ENCODE results near the gene SLC22A17. TPM values are rescaled to one million over a fixed set of nuclear protein-coding genes. Genes with fewer than 3 reads are reported as not detected.

Gene SLC22A17
- total RNA-seq, 1 donor from 2014 or later: 3.7 TPM

- DNase-seq: no peak
These were observed 45.5 kb downstream of the SLC22A17 start for GRCh38 chr14:23307146-23307530.

GRCh38 chr14:23306412-23307145 is 46.1 kb downstream of the SLC22A17 start, which contains the start of gene BCL2L2:
TSS of gene BCL2L2 (plus strand) at chr14:23306833. CDS start at chr14:23307768, 935 bp downstream.
- DNase-seq: peak; percentile 86

- peak; percentile 64 for DNase-seq
These were observed 50.1 kb downstream of the SLC22A17 start, which contains the start of gene PPP1R3E for GRCh38 chr14:23302290-23303225. TSS of gene PPP1R3E (minus strand) at chr14:23302859. CDS start at chr14:23302576, 283 bp downstream.

- no peak for DNase-seq
These were observed 50.8 kb downstream of the SLC22A17 start for GRCh38 chr14:23301969-23302289.

- DNase-seq: peak; percentile 99
These were observed 51.3 kb downstream of the SLC22A17 start for GRCh38 chr14:23301288-23301968.

GRCh38 chr14:23300687-23301223 is 51.9 kb downstream of the SLC22A17 start:
- DNase-seq: peak; percentile 43

GRCh38 chr14:23299986-23300686 is 52.6 kb downstream of the SLC22A17 start:
- no peak for DNase-seq

- peak; percentile 73 for DNase-seq
These were observed 53.3 kb downstream of the SLC22A17 start for GRCh38 chr14:23299211-23299957.

GRCh38 chr14:23297611-23298277 is 54.9 kb downstream of the SLC22A17 start:
- no peak for DNase-seq

GRCh38 chr14:23297096-23297495 is 55.6 kb downstream of the SLC22A17 start:
- DNase-seq: no peak

Other genes with a start within 250 kb of the SLC22A17 start
- not detected in 2 replicates for gene CIROP, start 247.9 kb downstream of the SLC22A17 start, total RNA-seq
- not detected in 2 replicates for gene CEBPE, start 233.6 kb downstream of the SLC22A17 start, total RNA-seq
- 0.09 TPM in 1 of 2 replicates, not detected in the other for gene SLC7A8, start 169.2 kb downstream of the SLC22A17 start, total RNA-seq
- gene RNF212B, start 115.0 kb downstream of the SLC22A17 start, total RNA-seq: not detected in 2 replicates
- 6.5 and 7.2 TPM in 2 replicates for gene HOMEZ, start 66.8 kb downstream of the SLC22A17 start, total RNA-seq
- 1.7 and 2.6 TPM in 2 replicates for gene PPP1R3E, start 50.0 kb downstream of the SLC22A17 start, total RNA-seq
- 10.4 and 13.5 TPM in 2 replicates for gene BCL2L2, start 46.1 kb downstream of the SLC22A17 start, total RNA-seq
- gene PABPN1, start 31.4 kb downstream of the SLC22A17 start, total RNA-seq: 71.5 and 93.9 TPM in 2 replicates
- gene EFS, start 12.3 kb upstream of the SLC22A17 start, total RNA-seq: 0.17 TPM in 1 of 2 replicates, not detected in the other
- not detected in 2 replicates for gene IL25, start 19.9 kb upstream of the SLC22A17 start, total RNA-seq
- not detected in 2 replicates for gene CMTM5, start 24.2 kb upstream of the SLC22A17 start, total RNA-seq
- not detected in 2 replicates for gene MYH6, start 55.4 kb upstream of the SLC22A17 start, total RNA-seq
- not detected in 2 replicates for gene MYH7, start 82.8 kb upstream of the SLC22A17 start, total RNA-seq
- 42.5 and 61.8 TPM in 2 replicates for gene NGDN, start 116.8 kb upstream of the SLC22A17 start, total RNA-seq
- gene ZFHX2, start 198.9 kb upstream of the SLC22A17 start, total RNA-seq: 0.17 and 0.23 TPM in 2 replicates
- 6.0 and 10.6 TPM in 2 replicates for gene THTPA, start 203.4 kb upstream of the SLC22A17 start, total RNA-seq
- 28.8 and 29.6 TPM in 2 replicates for gene AP1G2, start 214.9 kb upstream of the SLC22A17 start, total RNA-seq
- not detected in 2 replicates for gene JPH4, start 225.9 kb upstream of the SLC22A17 start, total RNA-seq

Measured in dermis blood vessel endothelial cell (primary cell).